Lower leg skin (tissue), 3 donors: ENCODE results near the gene NOTCH3.

Experiments
- CTCF ChIP-seq, 3 donors: fragments of 450-650 bp; IDR thresholded peaks; one replicate each; pipeline ENCODE4 v1.5.1; 2016; ENCODE audit warnings: antibody characterized with exemption in 3 of 3, mild to moderate bottlenecking in 3 of 3, moderate library complexity in 2 of 3
- POLR2A ChIP-seq, 2 donors: fragments of 450-650 bp; IDR thresholded peaks; one replicate each; pipeline ENCODE4 v1.6.1; 2016 to 2017; ENCODE audit warnings: antibody characterized with exemption in 2 of 2, mild to moderate bottlenecking in 1 of 2, moderate library complexity in 1 of 2

GRCh38 chr19:15129856-15130585 lies 70.8 kb downstream of the NOTCH3 start:
- TF ChIP-seq CTCF (IDR thresholded peaks at IDR 0.05) = no peak
- no peak for TF ChIP-seq POLR2A (IDR thresholded peaks at IDR 0.05)
